ENCODE results near the gene SCD5.

- no peak for TF ChIP-seq CTCF (IDR thresholded peaks at IDR 0.05)
- no peak for TF ChIP-seq EZH2 (IDR thresholded peaks at IDR 0.05; ENCODE audit: borderline replicate concordance, insufficient read depth, low read depth, low read length, poor library complexity, severe bottlenecking)
Measured at GRCh38 chr4:82624819-82625218, 173.8 kb downstream of the SCD5 start.

Measured in B cell (primary cell).